MM.1S (cell line): ENCODE measurements around the gene CWC27.

ENCODE experiments used
- EZH2 ChIP-seq: fragments of 300-600 bp; sonication (generic); optimal IDR thresholded peaks from 2 replicates; pipeline ENCODE3; 2017; ENCODE audit warnings: low read depth, mild to moderate bottlenecking, antibody characterized with exemption, low read length, mixed read lengths
- EZH2phosphoT487 ChIP-seq: fragments of 300-600 bp; sonication (generic); IDR thresholded peaks from 2 replicates; pipeline ENCODE4 v1.6.1; 2018; ENCODE audit warnings: antibody characterized with exemption, low read length
- TF ChIP-seq, protein P1 (sequence below): fragments of 300-600 bp; sonication (generic); IDR thresholded peaks from 2 replicates; pipeline ENCODE4 v1.5.1; 2016; ENCODE audit warnings: antibody characterized with exemption, low read length, mixed read lengths

DNA sequence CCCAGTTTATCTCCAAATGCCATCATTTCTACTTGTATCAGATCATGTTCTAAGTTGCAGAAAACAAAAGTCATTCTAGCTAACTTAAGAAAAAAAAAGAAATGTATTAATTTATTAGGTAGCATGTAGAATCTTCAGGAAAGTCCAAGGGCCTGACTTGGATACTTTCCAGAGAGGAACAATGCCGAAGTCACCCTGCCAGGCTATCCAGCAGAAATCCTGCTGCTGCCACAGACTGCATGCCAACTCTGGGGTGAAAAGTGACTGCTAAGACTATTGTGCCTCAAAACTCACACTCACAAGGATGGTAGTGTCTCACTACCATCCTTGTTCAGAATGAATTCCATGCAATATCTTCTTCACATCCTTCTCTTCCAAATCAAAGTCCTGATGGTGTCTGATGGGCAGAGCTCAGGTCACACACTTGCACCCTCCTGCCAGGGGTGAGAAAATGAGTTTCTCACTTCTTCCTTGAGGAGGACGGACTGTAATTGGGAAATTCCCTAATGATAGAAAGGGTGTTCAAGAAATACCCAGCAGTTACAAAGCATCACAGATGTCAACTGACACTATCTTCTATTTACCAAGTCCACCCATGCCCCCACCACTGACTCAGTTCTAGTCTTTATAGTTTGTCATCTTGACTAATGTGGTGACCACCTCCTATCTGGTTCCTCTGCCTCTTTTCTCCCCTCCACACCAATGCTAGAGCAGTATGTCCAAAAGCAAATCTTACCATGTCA lies 279.4 kb downstream of the CWC27 start:
- TF ChIP-seq, protein P1, sequence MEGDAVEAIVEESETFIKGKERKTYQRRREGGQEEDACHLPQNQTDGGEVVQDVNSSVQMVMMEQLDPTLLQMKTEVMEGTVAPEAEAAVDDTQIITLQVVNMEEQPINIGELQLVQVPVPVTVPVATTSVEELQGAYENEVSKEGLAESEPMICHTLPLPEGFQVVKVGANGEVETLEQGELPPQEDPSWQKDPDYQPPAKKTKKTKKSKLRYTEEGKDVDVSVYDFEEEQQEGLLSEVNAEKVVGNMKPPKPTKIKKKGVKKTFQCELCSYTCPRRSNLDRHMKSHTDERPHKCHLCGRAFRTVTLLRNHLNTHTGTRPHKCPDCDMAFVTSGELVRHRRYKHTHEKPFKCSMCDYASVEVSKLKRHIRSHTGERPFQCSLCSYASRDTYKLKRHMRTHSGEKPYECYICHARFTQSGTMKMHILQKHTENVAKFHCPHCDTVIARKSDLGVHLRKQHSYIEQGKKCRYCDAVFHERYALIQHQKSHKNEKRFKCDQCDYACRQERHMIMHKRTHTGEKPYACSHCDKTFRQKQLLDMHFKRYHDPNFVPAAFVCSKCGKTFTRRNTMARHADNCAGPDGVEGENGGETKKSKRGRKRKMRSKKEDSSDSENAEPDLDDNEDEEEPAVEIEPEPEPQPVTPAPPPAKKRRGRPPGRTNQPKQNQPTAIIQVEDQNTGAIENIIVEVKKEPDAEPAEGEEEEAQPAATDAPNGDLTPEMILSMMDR: no peak
- no peak for TF ChIP-seq EZH2
- no peak for TF ChIP-seq EZH2phosphoT487
